ENCODE measurements around the gene OSBPL1A.

DNA sequence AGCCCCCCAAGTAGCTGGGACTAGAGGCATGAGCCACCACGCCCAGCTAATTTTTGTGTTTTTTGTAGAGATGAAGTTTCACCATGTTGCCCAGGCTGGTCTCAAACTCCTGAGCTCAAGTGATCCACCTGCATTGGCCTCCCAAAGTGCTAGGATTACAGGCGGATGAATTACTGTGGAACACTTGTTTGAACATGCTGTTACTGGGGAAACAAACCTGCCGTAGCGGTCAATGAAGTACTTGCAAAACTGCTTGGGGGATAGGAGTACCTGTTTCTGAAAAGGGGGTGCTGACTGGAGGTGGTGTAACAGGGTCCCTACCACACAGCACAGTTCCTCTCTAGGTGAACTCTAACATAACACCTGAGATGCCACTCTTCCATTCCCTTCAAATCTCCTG is 22.9 kb upstream of the OSBPL1A start:
- TF ChIP-seq, protein P1, sequence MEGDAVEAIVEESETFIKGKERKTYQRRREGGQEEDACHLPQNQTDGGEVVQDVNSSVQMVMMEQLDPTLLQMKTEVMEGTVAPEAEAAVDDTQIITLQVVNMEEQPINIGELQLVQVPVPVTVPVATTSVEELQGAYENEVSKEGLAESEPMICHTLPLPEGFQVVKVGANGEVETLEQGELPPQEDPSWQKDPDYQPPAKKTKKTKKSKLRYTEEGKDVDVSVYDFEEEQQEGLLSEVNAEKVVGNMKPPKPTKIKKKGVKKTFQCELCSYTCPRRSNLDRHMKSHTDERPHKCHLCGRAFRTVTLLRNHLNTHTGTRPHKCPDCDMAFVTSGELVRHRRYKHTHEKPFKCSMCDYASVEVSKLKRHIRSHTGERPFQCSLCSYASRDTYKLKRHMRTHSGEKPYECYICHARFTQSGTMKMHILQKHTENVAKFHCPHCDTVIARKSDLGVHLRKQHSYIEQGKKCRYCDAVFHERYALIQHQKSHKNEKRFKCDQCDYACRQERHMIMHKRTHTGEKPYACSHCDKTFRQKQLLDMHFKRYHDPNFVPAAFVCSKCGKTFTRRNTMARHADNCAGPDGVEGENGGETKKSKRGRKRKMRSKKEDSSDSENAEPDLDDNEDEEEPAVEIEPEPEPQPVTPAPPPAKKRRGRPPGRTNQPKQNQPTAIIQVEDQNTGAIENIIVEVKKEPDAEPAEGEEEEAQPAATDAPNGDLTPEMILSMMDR (IDR thresholded peaks at IDR 0.05), result no peak
- TF ChIP-seq CREB1 (CRISPR knock-in tag; IDR thresholded peaks at IDR 0.05), result no peak
- no peak for TF ChIP-seq GABPB1 (CRISPR knock-in tag; IDR thresholded peaks at IDR 0.05)
- TF ChIP-seq, protein P2, sequence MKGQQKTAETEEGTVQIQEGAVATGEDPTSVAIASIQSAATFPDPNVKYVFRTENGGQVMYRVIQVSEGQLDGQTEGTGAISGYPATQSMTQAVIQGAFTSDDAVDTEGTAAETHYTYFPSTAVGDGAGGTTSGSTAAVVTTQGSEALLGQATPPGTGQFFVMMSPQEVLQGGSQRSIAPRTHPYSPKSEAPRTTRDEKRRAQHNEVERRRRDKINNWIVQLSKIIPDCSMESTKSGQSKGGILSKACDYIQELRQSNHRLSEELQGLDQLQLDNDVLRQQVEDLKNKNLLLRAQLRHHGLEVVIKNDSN (CRISPR knock-in tag; IDR thresholded peaks at IDR 0.05), result no peak
- no peak for TF ChIP-seq RELA (CRISPR knock-in tag; IDR thresholded peaks at IDR 0.05; ENCODE audit: borderline replicate concordance)
- no peak for TF ChIP-seq FOXJ3 (CRISPR knock-in tag; IDR thresholded peaks at IDR 0.05; ENCODE audit: borderline replicate concordance)
- TF ChIP-seq, protein P3, sequence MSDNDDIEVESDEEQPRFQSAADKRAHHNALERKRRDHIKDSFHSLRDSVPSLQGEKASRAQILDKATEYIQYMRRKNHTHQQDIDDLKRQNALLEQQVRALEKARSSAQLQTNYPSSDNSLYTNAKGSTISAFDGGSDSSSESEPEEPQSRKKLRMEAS (CRISPR knock-in tag; IDR thresholded peaks at IDR 0.05), result no peak
- TF ChIP-seq SP1 (CRISPR knock-in tag; conservative IDR thresholded peaks at IDR 0.05), result no peak
- no peak for TF ChIP-seq NR2C2 (CRISPR knock-in tag; IDR thresholded peaks at IDR 0.05)
- TF ChIP-seq SOX15 (CRISPR knock-in tag; IDR thresholded peaks at IDR 0.05), result no peak

Measured in WTC11 (cell line).